ENCODE measurements around the gene SMNDC1.

GRCh38 chr10:110346914-110347313, 42.2 kb upstream of the SMNDC1 start:
- TF ChIP-seq CTCF (IDR thresholded peaks at IDR 0.05 in 8 of 11, conservative IDR thresholded peaks at IDR 0.05 in 3 of 11): no peak
- no peak for TF ChIP-seq POLR2A (IDR thresholded peaks at IDR 0.05)

Data from spleen (tissue), 7 donors.